Activated CD4-positive, alpha-beta T cell treated with anti-CD3 and anti-CD28 coated beads, Interleukin-2, amount 50 U/mL, for 16 hours (primary cell): ENCODE measurements around the gene TERB1.
A peak's percentile ranks its signal among the peaks of the same experiment; 100 is the strongest.

Experiments used
- DNase-seq: peaks from one replicate; pipeline ENCODE4 v3.0.0-alpha.2; 2020

The TERB1 gene

DNA sequence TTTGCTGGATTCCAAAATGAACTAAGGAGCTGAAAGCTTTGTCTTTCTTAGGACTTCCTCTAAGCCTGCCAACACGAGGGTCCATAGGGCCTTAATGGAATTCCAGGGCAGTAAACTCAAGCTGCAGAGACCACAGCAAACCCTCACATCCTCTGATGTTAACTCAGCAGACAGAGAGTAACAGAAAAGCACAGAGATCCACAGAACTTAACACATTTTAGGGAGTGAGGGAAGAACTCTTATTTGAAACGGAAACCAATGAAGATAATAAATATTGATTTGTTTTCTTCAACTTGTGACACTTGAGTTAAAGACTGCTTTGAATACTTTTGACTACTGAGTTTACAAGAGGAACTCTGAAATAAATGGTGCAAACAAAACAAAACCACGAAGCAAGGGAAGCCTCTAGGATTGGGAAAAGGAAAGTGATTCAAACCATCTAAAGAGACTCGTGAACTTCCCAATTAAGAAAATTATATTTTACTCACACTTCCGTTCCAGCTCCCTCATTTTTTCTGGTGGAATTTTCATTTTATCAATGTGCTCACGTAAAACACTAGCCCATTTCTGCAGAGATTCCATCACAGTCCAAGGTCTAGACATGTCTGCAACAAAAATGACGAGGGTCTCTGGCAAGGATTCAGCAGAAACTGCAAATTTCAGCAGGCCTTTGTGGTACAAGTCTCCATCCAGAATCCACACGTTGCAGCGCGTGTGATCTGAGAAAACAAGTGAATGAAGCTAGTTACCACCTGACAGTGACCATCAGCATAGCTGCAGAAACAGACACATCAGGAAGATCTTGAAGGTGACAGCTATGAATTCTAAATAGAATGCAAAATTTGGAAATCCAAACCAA, 59.2 kb downstream of the TERB1 start:
- no peak for DNase-seq

- DNase-seq = no peak
These were observed 60.0 kb downstream of the TERB1 start for GRCh38 chr16:66741169-66741900.

- no peak for DNase-seq
These were observed 60.9 kb downstream of the TERB1 start for GRCh38 chr16:66740533-66740932.

- peak; percentile 41 for DNase-seq
These were observed 61.4 kb downstream of the TERB1 start for GRCh38 chr16:66740010-66740409.

- DNase-seq = no peak
These were observed 65.5 kb downstream of the TERB1 start for GRCh38 chr16:66735891-66736290.

- DNase-seq = no peak
These were observed 70.3 kb downstream of the TERB1 start for GRCh38 chr16:66731101-66731500.

GRCh38 chr16:66728804-66729203, 72.6 kb downstream of the TERB1 start:
- DNase-seq = no peak

DNA sequence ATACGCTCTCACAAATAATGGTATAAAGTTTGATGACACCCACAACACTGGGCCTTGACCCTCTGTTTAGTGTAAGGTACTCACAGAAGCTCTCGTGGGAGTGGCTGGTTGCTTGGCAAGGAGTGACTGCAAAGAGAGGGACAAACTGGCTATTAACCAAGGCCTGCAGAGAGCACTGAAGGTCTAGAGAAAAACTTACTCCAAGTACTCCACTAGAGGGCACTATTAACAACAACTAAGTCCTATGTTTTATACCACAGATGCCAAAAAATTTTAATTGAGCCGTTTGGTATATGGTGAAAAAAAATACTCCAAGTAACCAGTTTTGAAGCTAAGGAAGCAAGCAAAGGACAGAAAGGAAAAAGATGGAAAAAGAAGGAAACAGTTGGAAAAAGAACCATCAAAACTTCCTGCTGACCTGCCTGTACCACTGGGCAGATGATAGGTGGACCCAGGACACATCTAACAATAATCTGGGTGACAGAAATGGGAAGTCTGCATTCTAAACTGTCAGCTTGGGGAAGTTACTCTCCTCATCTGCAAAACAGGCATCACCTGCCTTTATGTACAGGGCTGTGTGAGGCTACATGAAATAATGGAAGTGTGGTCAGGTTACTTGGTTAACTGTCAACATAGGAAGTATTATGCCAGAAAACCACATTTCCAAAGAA, 73.1 kb downstream of the TERB1 start:
- DNase-seq = peak; percentile 65

DNA sequence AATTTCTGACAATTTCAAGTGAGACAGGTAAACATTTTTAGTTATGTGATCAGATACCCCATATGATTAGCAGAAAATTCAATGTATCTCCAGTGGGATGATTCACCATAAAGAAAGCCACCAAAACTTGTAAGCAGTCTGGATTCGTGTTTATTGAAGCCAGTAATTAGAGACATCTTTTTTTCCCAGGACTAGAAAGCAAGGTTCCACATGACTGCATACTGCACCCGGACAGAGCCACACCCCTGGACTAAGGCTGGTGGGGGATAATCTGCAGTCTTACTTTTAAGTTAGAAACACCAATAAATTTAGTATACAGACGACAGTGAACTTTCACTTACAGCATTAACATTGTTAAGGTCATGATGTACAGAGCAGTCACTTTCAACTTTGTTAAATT, 80.6 kb downstream of the TERB1 start:
- no peak for DNase-seq

- DNase-seq = no peak
These were observed 82.1 kb downstream of the TERB1 start for GRCh38 chr16:66719246-66719645.

DNA sequence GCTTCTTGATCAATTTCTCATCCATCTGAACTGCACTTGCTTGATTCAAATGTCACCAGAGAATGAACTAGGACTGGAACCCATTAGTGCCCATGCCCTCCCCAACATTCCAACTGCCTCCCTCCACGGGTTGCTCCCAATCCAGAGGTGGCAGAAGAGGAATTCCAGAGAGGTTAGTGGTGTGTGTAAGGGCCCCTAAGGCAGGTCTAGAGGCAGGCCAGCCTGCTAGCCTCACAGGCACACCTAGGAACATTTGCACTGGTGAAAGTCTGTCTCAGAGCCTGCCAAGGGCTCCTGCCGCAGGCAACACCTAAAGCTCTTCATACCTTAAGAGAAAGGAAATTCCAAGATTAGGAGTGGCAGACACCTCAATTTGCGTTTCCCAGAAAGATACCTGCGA, 83.6 kb downstream of the TERB1 start:
- DNase-seq = no peak

GRCh38 chr16:66717112-66717675, 84.2 kb downstream of the TERB1 start:
- peak; percentile 18 for DNase-seq

DNA sequence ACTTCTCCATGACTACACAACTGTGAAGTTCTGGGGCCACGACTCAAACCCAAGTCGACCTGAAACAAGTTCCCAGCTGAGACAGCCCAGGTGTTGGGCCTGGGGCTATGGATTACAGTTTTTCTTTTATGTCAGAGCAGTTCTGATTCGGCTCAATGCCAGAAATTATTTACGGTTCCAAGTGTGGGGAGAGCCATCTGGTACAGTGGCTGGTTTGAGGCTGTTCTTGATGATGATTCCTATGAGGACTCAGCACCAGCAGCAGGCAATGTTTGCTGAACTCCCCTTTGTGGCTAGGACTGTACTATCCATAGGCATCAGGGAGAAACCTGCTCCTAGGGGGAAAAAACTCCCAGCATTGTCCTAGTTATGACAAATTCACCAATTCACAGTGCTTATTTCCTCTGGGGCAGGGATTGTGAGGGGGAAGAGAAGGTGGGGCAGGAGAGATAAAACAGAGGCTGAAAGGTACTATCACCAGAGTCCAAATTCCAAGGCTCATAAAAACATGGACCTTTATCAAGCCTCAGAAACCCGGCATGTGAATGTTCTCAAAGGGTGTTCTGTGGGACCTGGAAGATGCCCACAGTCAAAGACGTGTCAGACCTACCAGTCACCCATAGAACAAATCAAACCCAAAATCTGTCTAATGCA, 86.6 kb downstream of the TERB1 start:
- DNase-seq = no peak

DNA sequence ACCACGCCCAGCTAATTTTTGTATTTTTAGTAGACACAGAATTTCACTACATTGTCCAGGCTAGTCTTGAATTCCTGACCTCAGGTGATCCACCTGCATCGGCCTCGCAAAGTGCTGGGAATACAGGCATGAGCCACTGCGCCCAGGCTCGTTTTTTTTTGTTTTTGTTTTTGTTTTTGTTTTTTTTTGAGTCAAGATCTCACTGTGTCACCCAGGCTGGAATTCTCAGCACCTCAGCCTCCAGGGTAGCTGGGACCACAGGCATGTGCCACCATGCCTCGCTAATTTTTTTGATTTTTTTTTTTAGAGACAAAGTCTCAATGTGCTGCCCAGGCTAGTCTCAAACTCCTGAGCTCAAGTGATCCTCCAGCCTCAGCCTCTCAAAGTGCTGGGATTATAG, 87.3 kb downstream of the TERB1 start:
- DNase-seq = no peak

- DNase-seq = no peak
These were observed 88.3 kb downstream of the TERB1 start for GRCh38 chr16:66713076-66713475.

GRCh38 chr16:66712512-66712911, 88.9 kb downstream of the TERB1 start:
- no peak for DNase-seq

GRCh38 chr16:66711581-66711980, 89.8 kb downstream of the TERB1 start:
- no peak for DNase-seq

GRCh38 chr16:66706506-66706880, 94.9 kb downstream of the TERB1 start:
- no peak for DNase-seq

GRCh38 chr16:66705790-66706505, 95.4 kb downstream of the TERB1 start:
- no peak for DNase-seq
